H1 (cell line): ENCODE results near the gene RPL19.

ENCODE experiments used
- CBX5 ChIP-seq: fragments of 300-800, 300-1000 bp; sonication (generic); IDR thresholded peaks from 2 replicates; pipeline ENCODE4 v1.7.1; 2016; ENCODE audit warnings: antibody characterized with exemption, low read length, low read depth
- EZH2 ChIP-seq: fragments of 200-600 bp; sonication (generic); IDR thresholded peaks from 2 replicates; pipeline ENCODE4 v1.7.1; 2012; ENCODE audit warnings: low read depth, mild to moderate bottlenecking, moderate library complexity, low read length, inconsistent platforms; ENCODE audit not compliant: severe bottlenecking
- POLR2AphosphoS5 ChIP-seq: IDR thresholded peaks from 2 replicates; pipeline ENCODE4 v1.6.1; 2011; ENCODE audit warnings: low read depth, low read length

DNA sequence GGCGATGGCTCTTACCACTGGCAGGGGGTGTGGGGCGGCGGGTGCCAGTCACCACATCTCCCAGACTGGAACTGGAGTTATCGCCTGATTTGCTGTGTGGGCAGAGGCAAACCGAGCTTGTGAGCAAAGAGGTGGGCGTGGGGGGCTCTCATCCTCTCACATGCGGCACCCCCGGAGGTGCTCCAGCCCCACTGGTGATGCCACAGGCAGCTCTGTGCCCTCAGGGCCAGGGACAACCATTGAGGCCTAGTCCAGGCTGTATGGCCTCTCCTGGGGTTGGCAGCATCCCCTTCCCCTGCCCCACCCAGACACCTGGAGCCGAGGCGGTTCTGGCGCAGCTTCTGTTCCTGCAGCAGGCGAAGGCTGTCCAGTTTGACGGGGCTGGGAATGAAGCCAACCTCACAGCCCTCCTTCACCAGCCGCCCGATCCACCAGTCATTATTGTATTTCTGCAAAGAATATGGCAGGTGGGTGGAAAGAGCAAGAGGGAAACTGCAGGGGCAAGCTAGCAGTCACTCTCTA is 13.5 kb upstream of the RPL19 start:
- TF ChIP-seq POLR2AphosphoS5 (no peak), EZH2 (no peak), CBX5 (no peak)
